ENCODE measurements around the gene LNX2.

The LNX2 gene

DNA sequence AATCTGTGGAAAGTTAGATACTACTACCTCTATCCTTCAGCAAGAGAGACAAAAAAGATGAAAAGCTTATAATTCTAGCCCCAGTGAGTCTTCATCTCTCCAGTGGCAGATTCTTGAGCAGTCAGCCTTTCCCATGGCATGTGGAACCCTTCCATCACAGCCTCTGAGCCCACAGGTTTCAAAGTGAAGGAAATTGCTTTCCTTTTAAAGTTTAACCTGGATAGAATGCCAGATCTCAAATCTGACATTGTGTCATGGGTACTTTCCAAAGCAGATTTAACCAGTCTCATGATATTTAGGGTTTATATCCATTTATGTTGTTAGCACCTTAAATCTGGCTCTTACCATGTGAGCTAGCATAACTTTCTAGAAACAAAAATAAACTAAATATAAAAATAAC, 40.7 kb upstream of the LNX2 start:
- TF ChIP-seq, protein P1, sequence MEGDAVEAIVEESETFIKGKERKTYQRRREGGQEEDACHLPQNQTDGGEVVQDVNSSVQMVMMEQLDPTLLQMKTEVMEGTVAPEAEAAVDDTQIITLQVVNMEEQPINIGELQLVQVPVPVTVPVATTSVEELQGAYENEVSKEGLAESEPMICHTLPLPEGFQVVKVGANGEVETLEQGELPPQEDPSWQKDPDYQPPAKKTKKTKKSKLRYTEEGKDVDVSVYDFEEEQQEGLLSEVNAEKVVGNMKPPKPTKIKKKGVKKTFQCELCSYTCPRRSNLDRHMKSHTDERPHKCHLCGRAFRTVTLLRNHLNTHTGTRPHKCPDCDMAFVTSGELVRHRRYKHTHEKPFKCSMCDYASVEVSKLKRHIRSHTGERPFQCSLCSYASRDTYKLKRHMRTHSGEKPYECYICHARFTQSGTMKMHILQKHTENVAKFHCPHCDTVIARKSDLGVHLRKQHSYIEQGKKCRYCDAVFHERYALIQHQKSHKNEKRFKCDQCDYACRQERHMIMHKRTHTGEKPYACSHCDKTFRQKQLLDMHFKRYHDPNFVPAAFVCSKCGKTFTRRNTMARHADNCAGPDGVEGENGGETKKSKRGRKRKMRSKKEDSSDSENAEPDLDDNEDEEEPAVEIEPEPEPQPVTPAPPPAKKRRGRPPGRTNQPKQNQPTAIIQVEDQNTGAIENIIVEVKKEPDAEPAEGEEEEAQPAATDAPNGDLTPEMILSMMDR (IDR thresholded peaks at IDR 0.05; ENCODE audit: low read depth, low read length) = no peak
- no peak for DNase-seq (ENCODE audit: extremely low read depth, low read depth)

DNA sequence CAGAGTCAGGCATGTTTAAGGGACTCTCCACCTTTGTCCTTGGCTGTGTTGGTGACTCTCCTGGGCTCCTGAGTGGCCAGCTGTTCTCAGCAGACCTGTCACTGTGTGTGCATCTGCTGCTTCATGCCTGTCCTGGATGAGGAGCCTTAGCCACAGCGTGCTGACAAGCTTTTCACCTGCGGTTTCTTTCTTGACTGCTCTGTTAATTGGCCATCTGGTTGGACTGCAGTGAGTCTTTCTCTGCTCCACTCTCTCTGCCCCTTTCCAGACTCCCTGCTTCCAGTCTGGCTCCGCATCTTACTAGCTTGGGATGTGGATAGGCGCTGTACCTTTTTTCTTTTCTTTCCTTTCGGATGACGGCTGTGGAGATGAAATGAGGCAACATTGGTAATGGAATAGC, 40.2 kb upstream of the LNX2 start:
- no peak for DNase-seq (ENCODE audit: extremely low read depth, low read depth)
- TF ChIP-seq, protein P1 (IDR thresholded peaks at IDR 0.05; ENCODE audit: low read depth, low read length) = no peak

DNA sequence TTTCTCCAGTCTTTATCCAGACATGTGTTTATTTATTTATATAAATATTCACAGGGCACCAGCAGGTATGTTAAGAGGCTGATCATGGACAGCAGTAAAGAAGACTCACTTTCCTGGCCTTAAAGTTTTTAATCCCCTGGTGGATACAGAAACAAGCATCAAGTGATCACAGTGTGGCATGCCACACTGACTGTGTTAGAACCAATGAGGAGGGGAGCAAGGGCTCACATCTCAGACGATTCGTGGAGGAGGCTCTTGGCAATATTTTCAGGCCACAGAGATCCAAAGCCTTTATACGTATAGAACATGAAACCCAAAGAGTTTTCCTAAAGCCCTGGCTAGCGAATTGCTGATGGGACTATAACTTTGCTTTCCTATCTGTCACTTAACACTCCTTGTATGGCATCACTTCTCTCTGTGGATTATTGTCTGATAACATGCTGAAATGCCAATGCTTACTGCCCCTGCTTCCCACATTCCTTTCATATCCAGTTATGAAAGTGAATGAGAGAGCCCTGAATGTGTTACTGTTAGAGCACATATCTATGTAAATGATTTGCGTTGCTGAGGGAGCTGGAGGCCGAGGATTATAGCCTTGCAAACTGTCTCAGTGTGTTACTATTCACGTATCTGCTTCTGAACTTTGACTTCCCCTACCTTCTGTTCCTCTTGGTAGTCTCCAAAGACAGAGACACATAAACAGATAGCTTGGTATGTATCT, 39.0 kb upstream of the LNX2 start:
- TF ChIP-seq, protein P1 (IDR thresholded peaks at IDR 0.05; ENCODE audit: low read depth, low read length) = no peak
- no peak for DNase-seq (ENCODE audit: extremely low read depth, low read depth)

DNA sequence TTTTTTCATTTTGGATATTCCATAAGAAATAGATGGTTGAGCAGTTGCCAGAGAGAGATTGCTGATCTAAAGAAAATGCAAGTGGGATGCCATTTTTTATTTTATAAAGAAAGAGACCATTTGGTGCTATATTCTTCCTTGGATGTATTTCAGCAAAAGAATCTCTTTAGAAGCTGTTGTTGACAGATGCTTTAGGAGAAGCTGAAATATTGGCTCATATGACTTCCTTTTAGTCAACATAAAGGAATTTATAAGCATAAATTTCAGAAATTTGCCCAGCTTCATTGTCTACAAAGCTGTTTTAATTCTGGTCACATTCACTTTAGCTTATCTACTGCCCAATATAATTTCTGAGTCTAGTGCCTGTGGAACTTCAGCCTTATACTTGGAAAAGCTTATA, 38.2 kb upstream of the LNX2 start:
- DNase-seq (ENCODE audit: extremely low read depth, low read depth) = no peak

DNA sequence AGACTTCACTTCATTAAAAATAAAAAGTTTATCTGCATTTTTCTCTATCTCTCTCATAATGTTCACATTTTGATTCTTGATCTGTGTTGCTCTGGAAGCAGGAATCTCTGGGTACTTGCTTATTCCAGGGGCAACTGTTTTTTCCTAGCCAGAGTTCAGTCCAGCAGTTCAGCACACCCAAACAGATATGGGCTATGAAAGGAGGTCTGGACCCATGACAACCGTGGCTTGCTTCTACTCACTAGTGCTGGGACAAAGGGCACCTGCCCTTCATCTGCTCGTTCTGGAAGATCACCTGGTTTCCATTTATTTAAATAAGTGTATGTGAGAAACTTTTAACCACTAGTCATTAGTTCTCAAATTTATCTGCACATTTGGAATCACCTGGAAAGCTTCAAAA, 37.4 kb upstream of the LNX2 start:
- DNase-seq (ENCODE audit: extremely low read depth, low read depth) = no peak
- TF ChIP-seq, protein P1 (IDR thresholded peaks at IDR 0.05; ENCODE audit: low read depth, low read length) = no peak

More for the DNA sequence above, 38.2 kb upstream of the LNX2 start:
- TF ChIP-seq, protein P1 (IDR thresholded peaks at IDR 0.05; ENCODE audit: low read depth, low read length) = no peak

DNA sequence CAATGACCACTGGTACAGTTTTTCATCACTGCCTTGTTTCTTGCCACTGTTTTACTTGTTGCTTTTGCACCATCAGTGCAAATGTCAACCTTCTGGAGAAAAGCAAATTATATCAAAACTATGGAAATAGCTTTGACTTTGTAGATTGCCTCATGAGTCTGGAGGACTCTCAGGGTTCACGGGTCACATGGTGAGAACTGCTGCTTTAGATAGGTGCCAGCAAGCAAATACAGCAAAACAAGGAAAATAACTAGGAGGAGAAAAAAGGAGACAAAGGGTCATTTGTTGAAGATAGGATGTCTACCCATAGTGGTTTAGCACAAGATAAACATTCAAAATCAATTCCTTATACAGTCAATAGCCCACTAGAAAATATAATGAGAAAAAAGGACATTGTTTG, 34.5 kb upstream of the LNX2 start:
- DNase-seq (ENCODE audit: extremely low read depth, low read depth) = no peak
- TF ChIP-seq, protein P1 (IDR thresholded peaks at IDR 0.05; ENCODE audit: low read depth, low read length) = no peak

DNA sequence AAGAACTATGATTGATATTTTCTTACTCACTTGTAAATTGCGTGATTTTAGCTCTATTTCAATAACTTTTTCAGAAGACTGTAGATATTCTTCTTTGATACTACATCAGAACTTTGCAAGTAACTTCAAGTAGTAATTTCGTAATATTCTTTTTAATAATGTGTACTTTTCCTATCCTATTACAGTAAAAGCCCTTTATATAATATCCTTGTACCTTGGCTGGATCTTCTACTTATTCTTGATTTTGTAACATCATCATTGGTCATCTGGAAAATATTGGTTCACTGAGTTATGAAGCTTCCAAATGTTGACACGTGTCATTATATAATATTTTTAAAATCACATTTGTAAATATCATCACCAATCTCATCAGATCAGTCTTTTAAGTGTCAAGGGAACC, 33.7 kb upstream of the LNX2 start:
- no peak for DNase-seq (ENCODE audit: extremely low read depth, low read depth)
- TF ChIP-seq, protein P1 (IDR thresholded peaks at IDR 0.05; ENCODE audit: low read depth, low read length) = no peak

Data from AG09319 (cell line).